ENCODE data around the gene CCDC188. TPM values are rescaled to one million over a fixed set of nuclear protein-coding genes. Genes with fewer than 3 reads are reported as not detected.

CCDC188 gene
- total RNA-seq, 4 donors from 2014 or later: 0.28 to 1.8 (median 0.56) TPM; not detected in 1

DNA sequence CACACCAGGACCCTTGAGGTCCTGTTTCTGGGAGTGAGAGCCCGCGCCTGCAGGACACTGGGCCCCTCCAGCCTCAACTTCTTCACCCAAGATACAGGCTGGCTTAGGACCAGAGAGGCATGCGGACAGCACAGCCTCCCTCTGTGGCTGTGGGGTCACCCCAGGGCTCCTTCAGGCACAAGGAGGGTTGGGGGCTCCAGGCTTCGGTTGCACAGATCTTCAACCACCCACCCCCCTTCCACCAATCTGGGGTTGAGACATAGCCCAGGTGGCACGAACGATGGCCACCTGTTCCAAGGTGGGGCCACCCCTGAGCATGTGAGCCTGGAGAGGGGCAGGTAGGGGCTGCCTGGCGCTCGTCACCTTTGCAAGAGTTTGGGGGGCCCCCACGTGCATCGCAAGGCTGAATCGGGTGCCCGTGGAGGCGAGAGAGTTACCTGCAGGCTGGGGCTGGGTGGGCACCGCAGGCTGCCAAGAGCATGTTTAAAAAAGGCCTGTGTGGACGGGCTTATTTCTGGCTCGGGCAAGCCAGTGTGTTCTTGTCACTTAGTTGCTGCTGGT, 18.1 kb downstream of the CCDC188 start:
- ATAC-seq (ENCODE audit: low FRiP score) (no peak), DNase-seq (ENCODE audit: low spot score) (no peak)
- TF ChIP-seq, protein P1, sequence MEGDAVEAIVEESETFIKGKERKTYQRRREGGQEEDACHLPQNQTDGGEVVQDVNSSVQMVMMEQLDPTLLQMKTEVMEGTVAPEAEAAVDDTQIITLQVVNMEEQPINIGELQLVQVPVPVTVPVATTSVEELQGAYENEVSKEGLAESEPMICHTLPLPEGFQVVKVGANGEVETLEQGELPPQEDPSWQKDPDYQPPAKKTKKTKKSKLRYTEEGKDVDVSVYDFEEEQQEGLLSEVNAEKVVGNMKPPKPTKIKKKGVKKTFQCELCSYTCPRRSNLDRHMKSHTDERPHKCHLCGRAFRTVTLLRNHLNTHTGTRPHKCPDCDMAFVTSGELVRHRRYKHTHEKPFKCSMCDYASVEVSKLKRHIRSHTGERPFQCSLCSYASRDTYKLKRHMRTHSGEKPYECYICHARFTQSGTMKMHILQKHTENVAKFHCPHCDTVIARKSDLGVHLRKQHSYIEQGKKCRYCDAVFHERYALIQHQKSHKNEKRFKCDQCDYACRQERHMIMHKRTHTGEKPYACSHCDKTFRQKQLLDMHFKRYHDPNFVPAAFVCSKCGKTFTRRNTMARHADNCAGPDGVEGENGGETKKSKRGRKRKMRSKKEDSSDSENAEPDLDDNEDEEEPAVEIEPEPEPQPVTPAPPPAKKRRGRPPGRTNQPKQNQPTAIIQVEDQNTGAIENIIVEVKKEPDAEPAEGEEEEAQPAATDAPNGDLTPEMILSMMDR (IDR thresholded peaks at IDR 0.05): no peak

DNA sequence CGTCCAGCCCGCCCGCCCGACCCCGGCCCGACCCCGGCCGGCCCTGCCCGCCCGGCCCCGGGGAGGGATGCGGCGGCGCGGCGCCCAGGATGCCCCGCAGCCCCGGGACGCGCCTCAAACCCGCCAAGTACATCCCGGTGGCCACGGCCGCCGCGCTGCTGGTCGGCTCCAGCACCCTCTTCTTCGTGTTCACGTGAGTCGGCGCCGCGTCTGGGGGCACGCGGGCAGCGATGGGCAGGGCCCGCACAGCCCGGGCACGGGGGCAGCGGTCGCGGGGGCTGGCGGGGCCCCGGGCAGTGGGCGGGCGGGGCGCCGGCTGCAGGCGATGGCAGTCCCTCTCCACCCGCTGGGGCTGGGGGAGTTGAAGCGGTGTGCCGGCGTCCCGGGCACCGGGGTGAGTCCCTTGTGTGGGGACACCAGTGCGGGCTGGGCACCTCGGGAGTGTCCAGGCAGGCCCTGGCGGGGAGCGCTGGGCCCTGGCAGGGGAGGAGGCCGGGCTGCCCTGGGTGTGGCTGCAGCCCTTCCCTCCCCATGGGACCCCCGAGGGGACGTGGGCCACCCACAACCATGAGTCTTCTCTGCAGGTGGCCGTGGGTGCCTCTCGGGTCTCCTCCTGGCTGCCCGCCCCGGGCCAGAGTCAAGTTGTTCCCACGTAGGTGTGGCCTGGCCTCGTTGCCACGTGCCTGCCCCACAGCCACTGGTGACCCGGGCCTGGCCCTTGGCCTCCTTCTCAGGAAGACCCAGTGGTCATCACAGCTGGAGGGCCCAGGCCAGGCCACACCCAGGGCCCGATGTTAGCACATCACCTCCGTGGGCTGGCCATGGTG, 18.8 kb downstream of the CCDC188 start:
- TF ChIP-seq, protein P1 (IDR thresholded peaks at IDR 0.05): no peak
- DNase-seq (ENCODE audit: low spot score): no peak
- ATAC-seq (ENCODE audit: low FRiP score): no peak

DNA sequence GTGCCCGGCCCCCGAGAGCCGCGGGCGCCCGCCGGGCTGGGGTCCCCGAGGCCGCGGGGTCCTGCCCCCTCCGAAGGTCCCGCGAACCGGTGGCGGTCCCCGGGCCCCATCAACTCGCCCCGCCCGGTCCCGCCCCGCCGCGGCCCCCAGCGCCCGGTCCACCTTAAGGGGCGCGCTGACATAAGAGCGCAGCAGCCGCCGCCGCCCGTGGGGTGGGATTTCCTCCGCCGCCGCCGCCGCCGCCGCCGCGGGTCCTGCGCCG, 19.3 kb downstream of the CCDC188 start, which contains the start of gene ZDHHC8:
Gene ZDHHC8, plus strand, starts transcription at position 208 of the 262 bp plus-strand sequence. CDS start 144 bp downstream, outside the sequence.
- ATAC-seq (ENCODE audit: low FRiP score) (peak; percentile 63), DNase-seq (ENCODE audit: low spot score) (no peak)
- TF ChIP-seq, protein P1 (IDR thresholded peaks at IDR 0.05): no peak

DNA sequence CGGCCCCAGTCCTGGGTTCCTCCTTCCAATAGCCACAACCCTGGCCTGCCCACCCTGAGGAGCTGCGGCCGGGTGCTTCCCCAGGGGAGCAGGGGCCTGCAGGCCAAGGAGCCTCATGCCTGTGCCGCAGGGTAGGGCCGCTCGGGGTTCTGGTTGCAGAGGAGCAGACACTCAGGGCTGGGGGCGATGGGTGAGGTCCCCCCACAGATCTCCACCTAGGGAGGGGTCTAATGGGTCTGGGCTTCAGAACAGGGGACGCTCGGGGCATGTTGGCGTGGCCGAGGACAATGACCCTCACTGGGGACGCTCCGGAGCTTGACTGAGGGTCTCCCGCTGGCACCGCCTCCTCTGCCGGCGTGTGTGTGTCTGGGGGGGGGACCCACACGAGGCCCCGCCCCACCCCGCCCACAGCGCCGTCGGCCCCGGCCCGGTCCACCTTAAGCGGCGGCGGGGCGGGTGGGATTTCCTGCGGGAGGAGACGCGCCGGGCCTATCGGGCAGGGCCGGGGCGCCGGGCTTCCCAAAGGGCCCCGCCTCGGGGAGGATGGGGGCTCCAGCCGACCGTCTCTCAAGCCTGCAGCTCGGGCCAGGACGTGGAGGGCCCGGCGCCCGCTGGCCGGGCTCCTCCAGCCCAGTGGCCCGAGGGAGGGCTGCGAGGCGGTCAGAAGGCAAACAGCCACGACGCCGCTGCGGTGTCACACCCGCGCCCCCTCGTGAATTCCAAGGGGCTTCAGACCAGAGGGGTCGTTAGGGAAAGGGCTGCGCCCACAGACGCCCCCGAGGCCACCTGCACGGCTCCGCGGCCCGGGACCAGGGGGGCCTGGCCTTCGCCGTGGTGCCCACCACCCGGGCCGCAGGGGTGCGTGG, 19.9 kb downstream of the CCDC188 start:
- ATAC-seq (ENCODE audit: low FRiP score): peak; percentile 82
- TF ChIP-seq, protein P1 (IDR thresholded peaks at IDR 0.05): no peak
- DNase-seq (ENCODE audit: low spot score): peak; percentile 67

DNA sequence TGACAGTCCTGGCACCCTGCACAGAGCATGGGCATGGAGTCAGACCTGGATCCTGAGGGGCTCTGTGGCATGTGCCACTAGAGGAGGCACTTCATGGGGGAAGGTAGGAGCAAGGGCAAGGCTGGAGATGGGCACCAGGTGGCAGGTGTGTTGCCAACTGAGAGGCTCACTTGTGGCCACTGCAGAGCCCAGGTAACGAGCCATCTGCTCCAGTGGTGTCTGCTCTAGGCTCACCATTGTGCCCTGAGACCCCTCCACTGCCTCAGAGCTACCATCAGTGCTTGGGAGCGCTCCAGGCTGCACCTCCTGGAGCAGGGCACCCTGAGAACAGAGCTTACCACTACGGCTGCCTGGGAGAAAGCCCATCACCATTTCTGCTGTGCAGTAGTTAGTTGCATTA, 20.5 kb downstream of the CCDC188 start:
- TF ChIP-seq, protein P1 (IDR thresholded peaks at IDR 0.05): no peak
- ATAC-seq (ENCODE audit: low FRiP score) (no peak), DNase-seq (ENCODE audit: low spot score) (no peak)

DNA sequence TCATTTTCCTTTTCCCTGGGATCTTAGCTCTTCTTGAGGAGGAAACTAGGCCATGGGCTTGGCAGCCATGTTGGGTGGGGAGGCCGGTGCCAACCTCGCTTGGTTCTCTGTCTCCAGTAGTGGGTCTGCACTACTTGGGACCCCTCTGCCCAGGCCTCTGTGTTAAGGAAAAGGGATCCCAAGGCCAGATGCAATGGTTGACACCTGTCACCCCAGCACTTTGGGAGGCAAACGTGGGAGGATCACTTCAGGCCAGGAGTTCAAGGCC, 21.2 kb downstream of the CCDC188 start:
- TF ChIP-seq, protein P1 (IDR thresholded peaks at IDR 0.05): no peak
- ATAC-seq (ENCODE audit: low FRiP score) (no peak), DNase-seq (ENCODE audit: low spot score) (no peak)

Data from omental fat pad (tissue), 4 donors.